ENCODE data around the gene CCDC188. TPM values are rescaled to one million over a fixed set of nuclear protein-coding genes. Genes with fewer than 3 reads are reported as not detected.

The CCDC188 gene
- total and polyA plus RNA-seq, 9 of the 15 experiments (the other 6 are each of a cell fraction or from before 2014, with no cell fraction given), result not detected

- WGBS (ENCODE audit: insufficient coverage, low coverage, missing lambda C conversion rate), result 10% methylated on average over 18 of the region's 18 CpGs
- FAIRE-seq (no peak), DNase-seq (ENCODE audit: extremely low read depth in 1 of 4, low spot score in 3 of 4) (no peak), ATAC-seq (no peak)
- BruUV-seq (replicated peaks), result no TSS peak
- Histone ChIP-seq H3K9me1 (ENCODE audit: control insufficient read depth, insufficient read depth, low read length) (no peaks in the 10 kb centered on the region), H3K4me1 (replicated peaks in 1 of 2; ENCODE audit: control insufficient read depth in 2 of 2, insufficient read depth in 2 of 2, low read length in 2 of 2) (peaks cover 0 to 56% of the 10 kb centered on the region in 2 experiments; a peak in 1 of 5 replicates), H3K9me3 (replicated peaks; ENCODE audit: control insufficient read depth, insufficient read depth, low read depth, low read length) (no peaks in the 10 kb centered on the region), H3K4me3 (no peak overlapping the region), H2AFZ (ENCODE audit: low read depth, low read length) (no peak overlapping the region), H3K36me3 (ENCODE audit: control insufficient read depth, insufficient read depth, low read length) (no peaks in the 10 kb centered on the region), H3K4me2 (ENCODE audit: insufficient read depth, low read length) (no peak overlapping the region), H3K79me2 (ENCODE audit: control insufficient read depth, insufficient read depth, low read length) (no peaks in the 10 kb centered on the region), H3K9ac (ENCODE audit: insufficient read depth in 1 of 2, low read depth in 2 of 2, low read length in 2 of 2) (0 out of 4 replicates have a peak overlapping the region, but pooled peaks of 1 of the 2 experiments have one; percentile 3), H3K27me3 (ENCODE audit: control insufficient read depth in 2 of 2, insufficient read depth in 2 of 2, low read length in 2 of 2) (peaks cover 56 to 80% of the 10 kb centered on the region in 2 experiments; a peak in 4 of 5 replicates), H3K27ac (ENCODE audit: extremely low read depth, low read depth, low read length) (no peak overlapping the region), H4K20me1 (replicated peaks; ENCODE audit: control insufficient read depth, insufficient read depth, low read length) (peaks cover 58% of the 10 kb centered on the region)
- in situ Hi-C loops (cut with MboI) (no loop called here), intact Hi-C loops (cut with micrococcal nuclease) (no loop called here)
- CTCF ChIA-PET (ENCODE audit: low intra/inter-chr PET ratio), result no interaction called here
- POLR2A ChIA-PET, result interaction anchor here (0.6 to 1.8 kb wide), 9 partner anchors 9 to 103 kb away, joined by 3 to 11 read pairs (median 4); no protein-coding TSS in a partner anchor
- TF ChIP-seq MED1 (CRISPR knock-in tag; IDR thresholded peaks at IDR 0.05; ENCODE audit: borderline replicate concordance) (0 out of 2 replicates have a peak, but pooled peaks have one; percentile 21), IRF2 (CRISPR knock-in tag; IDR thresholded peaks at IDR 0.05) (no peak), HNRNPL (IDR thresholded peaks at IDR 0.05; ENCODE audit: low read depth, low read length) (0 out of 2 replicates have a peak, but pooled peaks have one; percentile 3), RBM22 (IDR thresholded peaks at IDR 0.05; ENCODE audit: low read depth, low read length, poor library complexity, severe bottlenecking) (no peak), ZNF518B (CRISPR knock-in tag; IDR thresholded peaks at IDR 0.05) (no peak), ZBED1 (IDR thresholded peaks at IDR 0.05) (0 out of 2 replicates have a peak, but pooled peaks have one; percentile 4), ZZZ3 (IDR thresholded peaks at IDR 0.05) (no peak), PCBP1 (IDR thresholded peaks at IDR 0.05; ENCODE audit: low read depth, low read length, poor library complexity, severe bottlenecking) (peak; percentile 10), ZC3H4 (CRISPR knock-in tag; IDR thresholded peaks at IDR 0.05; ENCODE audit: borderline replicate concordance) (peak; percentile 75; the same call in 1 of the 2 replicates), HLTF (IDR thresholded peaks at IDR 0.05) (no peak), ZNF174 (CRISPR knock-in tag; IDR thresholded peaks at IDR 0.05) (no peak), UBTF (IDR thresholded peaks at IDR 0.05; ENCODE audit: borderline replicate concordance in 1 of 2, low read depth in 2 of 2, low read length in 2 of 2) (0 out of 4 replicates have a peak, but pooled peaks of 1 of the 2 experiments have one; percentile 37), LCOR (CRISPR knock-in tag; IDR thresholded peaks at IDR 0.05) (no peak), OTX1 (CRISPR knock-in tag; IDR thresholded peaks at IDR 0.05) (no peak)
Observed at GRCh38 chr22:20181884-20182236, 31.0 kb upstream of the CCDC188 start.
